ENCODE results near the gene IGFL3. TPM values are rescaled to one million over a fixed set of nuclear protein-coding genes. Genes with fewer than 3 reads are reported as not detected.

IGFL3 gene
- polyA plus RNA-seq, 1 of the 3 experiments (the other 2 are of a cell fraction) = not detected

DNA sequence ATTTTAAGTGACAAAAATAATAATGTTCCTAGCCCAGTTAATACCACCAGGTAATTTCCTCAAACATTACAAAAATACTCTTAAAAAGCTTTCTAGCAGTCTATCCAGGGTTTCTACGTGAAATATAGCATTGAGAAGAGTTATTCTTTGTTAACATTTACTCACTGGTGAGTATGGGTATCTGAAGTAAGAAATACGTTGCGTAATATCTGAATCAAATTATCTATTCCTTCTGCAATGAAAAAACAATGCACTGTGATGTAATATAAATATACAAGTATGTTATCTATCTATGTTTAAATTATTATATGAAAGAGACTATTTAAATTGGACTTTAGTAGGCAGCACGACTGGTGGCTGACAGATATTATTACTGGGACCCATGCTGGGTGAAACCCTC lies 17.8 kb upstream of the IGFL3 start:
- Histone ChIP-seq H3K9me3 (no peaks in the 10 kb centered on the region), H4K20me1 (ENCODE audit: insufficient read depth) (no peaks in the 10 kb centered on the region), H3K27ac (ENCODE audit: low read depth in 2 of 2, low read length in 1 of 2) (no peak overlapping the region), H3K4me1 (ENCODE audit: control insufficient read depth in 1 of 2, insufficient read depth in 2 of 2, low read depth in 1 of 2, low read length in 1 of 2) (no peaks in the 10 kb centered on the region), H3K36me3 (replicated peaks in 1 of 2; ENCODE audit: control insufficient read depth in 1 of 2, insufficient read depth in 2 of 2, low read length in 1 of 2) (no peaks in the 10 kb centered on the region), H3F3A (replicated peaks; ENCODE audit: insufficient read depth) (no peaks in the 10 kb centered on the region), H2AFZ (ENCODE audit: low read depth) (no peak overlapping the region), H3K9ac (no peak overlapping the region), H3K79me2 (ENCODE audit: insufficient read depth) (no peaks in the 10 kb centered on the region), H3K4me3 (ENCODE audit: low read depth in 2 of 2, low read length in 1 of 2) (no peak overlapping the region), H3K4me2 (no peak overlapping the region), H3K9me2 (no peaks in the 10 kb centered on the region), H3K27me3 (ENCODE audit: insufficient read depth) (no peaks in the 10 kb centered on the region)
- ChIA-PET CTCF (interaction anchor here (1.0 to 2.2 kb wide), 2 partner anchors 17 to 114 kb away, joined by 3 to 5 read pairs; no protein-coding TSS in a partner anchor), POLR2A (no interaction called here)
- no peak for DNase-seq
- TF ChIP-seq FOSL2 (IDR thresholded peaks at IDR 0.05; ENCODE audit: borderline replicate concordance, low read depth) = no peak
- TF ChIP-seq, protein P1, sequence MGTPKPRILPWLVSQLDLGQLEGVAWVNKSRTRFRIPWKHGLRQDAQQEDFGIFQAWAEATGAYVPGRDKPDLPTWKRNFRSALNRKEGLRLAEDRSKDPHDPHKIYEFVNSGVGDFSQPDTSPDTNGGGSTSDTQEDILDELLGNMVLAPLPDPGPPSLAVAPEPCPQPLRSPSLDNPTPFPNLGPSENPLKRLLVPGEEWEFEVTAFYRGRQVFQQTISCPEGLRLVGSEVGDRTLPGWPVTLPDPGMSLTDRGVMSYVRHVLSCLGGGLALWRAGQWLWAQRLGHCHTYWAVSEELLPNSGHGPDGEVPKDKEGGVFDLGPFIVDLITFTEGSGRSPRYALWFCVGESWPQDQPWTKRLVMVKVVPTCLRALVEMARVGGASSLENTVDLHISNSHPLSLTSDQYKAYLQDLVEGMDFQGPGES (IDR thresholded peaks at IDR 0.05; ENCODE audit: low read depth, low read length) = no peak
- TF ChIP-seq TEAD4 (IDR thresholded peaks at IDR 0.05; ENCODE audit: borderline replicate concordance, insufficient read depth) = no peak
- TF ChIP-seq FOXM1 (IDR thresholded peaks at IDR 0.05; ENCODE audit: low read depth) = no peak
- TF ChIP-seq, protein P2, sequence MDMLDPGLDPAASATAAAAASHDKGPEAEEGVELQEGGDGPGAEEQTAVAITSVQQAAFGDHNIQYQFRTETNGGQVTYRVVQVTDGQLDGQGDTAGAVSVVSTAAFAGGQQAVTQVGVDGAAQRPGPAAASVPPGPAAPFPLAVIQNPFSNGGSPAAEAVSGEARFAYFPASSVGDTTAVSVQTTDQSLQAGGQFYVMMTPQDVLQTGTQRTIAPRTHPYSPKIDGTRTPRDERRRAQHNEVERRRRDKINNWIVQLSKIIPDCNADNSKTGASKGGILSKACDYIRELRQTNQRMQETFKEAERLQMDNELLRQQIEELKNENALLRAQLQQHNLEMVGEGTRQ (IDR thresholded peaks at IDR 0.05; ENCODE audit: borderline replicate concordance, low read depth, low read length) = no peak
- no peak for TF ChIP-seq EP300 (IDR thresholded peaks at IDR 0.05; ENCODE audit: borderline replicate concordance in 1 of 2, low read depth in 1 of 2, low read length in 1 of 2)
- TF ChIP-seq YY1 (IDR thresholded peaks at IDR 0.05; ENCODE audit: low read depth) = no peak
- no peak for TF ChIP-seq EZH2phosphoT487 (IDR thresholded peaks at IDR 0.05; ENCODE audit: borderline replicate concordance, low read depth)
- TF ChIP-seq TCF12 (IDR thresholded peaks at IDR 0.05) = no peak
- TF ChIP-seq, protein P3, sequence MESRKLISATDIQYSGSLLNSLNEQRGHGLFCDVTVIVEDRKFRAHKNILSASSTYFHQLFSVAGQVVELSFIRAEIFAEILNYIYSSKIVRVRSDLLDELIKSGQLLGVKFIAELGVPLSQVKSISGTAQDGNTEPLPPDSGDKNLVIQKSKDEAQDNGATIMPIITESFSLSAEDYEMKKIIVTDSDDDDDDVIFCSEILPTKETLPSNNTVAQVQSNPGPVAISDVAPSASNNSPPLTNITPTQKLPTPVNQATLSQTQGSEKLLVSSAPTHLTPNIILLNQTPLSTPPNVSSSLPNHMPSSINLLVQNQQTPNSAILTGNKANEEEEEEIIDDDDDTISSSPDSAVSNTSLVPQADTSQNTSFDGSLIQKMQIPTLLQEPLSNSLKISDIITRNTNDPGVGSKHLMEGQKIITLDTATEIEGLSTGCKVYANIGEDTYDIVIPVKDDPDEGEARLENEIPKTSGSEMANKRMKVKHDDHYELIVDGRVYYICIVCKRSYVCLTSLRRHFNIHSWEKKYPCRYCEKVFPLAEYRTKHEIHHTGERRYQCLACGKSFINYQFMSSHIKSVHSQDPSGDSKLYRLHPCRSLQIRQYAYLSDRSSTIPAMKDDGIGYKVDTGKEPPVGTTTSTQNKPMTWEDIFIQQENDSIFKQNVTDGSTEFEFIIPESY (IDR thresholded peaks at IDR 0.05; ENCODE audit: borderline replicate concordance, low read depth) = no peak
- no peak for TF ChIP-seq MEF2A (IDR thresholded peaks at IDR 0.05; ENCODE audit: borderline replicate concordance, low read depth)
- TF ChIP-seq SIN3A (IDR thresholded peaks at IDR 0.05; ENCODE audit: borderline replicate concordance, low read depth, low read length) = no peak
- no peak for TF ChIP-seq CTCF (IDR thresholded peaks at IDR 0.05)
- WGBS (ENCODE audit: low lambda C conversion rate) = 36% methylated on average over 4 of the region's 4 CpGs

Data from SK-N-SH (cell line).